Measurements from ENCODE around the gene SNRK. TPM values are rescaled to one million over a fixed set of nuclear protein-coding genes. Genes with fewer than 3 reads are reported as not detected.
A peak's percentile ranks its signal among the peaks of the same experiment; 100 is the strongest.

Gene SNRK
- total RNA-seq, 1 experiment from 2014 or later = 11.8 TPM

GRCh38 chr3:43338295-43338694 lies 52.0 kb downstream of the SNRK start:
- no peak overlapping the region for H3K4me3 Mint-ChIP-seq
- DNase-seq (ENCODE audit: low spot score) = no peak
- H3K4me1 Mint-ChIP-seq = peaks cover 13% of the 10 kb centered on the region
- no peaks in the 10 kb centered on the region; the same call in 1 of the 2 replicates for H3K27me3 Mint-ChIP-seq (ENCODE audit: low read depth)
- TF ChIP-seq, protein P1, sequence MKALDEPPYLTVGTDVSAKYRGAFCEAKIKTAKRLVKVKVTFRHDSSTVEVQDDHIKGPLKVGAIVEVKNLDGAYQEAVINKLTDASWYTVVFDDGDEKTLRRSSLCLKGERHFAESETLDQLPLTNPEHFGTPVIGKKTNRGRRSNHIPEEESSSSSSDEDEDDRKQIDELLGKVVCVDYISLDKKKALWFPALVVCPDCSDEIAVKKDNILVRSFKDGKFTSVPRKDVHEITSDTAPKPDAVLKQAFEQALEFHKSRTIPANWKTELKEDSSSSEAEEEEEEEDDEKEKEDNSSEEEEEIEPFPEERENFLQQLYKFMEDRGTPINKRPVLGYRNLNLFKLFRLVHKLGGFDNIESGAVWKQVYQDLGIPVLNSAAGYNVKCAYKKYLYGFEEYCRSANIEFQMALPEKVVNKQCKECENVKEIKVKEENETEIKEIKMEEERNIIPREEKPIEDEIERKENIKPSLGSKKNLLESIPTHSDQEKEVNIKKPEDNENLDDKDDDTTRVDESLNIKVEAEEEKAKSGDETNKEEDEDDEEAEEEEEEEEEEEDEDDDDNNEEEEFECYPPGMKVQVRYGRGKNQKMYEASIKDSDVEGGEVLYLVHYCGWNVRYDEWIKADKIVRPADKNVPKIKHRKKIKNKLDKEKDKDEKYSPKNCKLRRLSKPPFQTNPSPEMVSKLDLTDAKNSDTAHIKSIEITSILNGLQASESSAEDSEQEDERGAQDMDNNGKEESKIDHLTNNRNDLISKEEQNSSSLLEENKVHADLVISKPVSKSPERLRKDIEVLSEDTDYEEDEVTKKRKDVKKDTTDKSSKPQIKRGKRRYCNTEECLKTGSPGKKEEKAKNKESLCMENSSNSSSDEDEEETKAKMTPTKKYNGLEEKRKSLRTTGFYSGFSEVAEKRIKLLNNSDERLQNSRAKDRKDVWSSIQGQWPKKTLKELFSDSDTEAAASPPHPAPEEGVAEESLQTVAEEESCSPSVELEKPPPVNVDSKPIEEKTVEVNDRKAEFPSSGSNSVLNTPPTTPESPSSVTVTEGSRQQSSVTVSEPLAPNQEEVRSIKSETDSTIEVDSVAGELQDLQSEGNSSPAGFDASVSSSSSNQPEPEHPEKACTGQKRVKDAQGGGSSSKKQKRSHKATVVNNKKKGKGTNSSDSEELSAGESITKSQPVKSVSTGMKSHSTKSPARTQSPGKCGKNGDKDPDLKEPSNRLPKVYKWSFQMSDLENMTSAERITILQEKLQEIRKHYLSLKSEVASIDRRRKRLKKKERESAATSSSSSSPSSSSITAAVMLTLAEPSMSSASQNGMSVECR (CRISPR knock-in tag; IDR thresholded peaks at IDR 0.05; ENCODE audit: borderline replicate concordance) = no peak
- TF ChIP-seq NFE2L1 (CRISPR knock-in tag; IDR thresholded peaks at IDR 0.05) (no peak), OVOL2 (CRISPR knock-in tag; IDR thresholded peaks at IDR 0.05; ENCODE audit: borderline replicate concordance) (no peak), ZNF219 (CRISPR knock-in tag; IDR thresholded peaks at IDR 0.05; ENCODE audit: borderline replicate concordance) (no peak), ZNF317 (CRISPR knock-in tag; IDR thresholded peaks at IDR 0.05; ENCODE audit: borderline replicate concordance, low read depth) (peak; percentile 100)
- POLR2A ChIA-PET = no interaction called here
- peaks cover 65% of the 10 kb centered on the region for H3K36me3 Mint-ChIP-seq
- ATAC-seq = no peak
- CTCF ChIA-PET = interaction anchor here (0.7 kb wide), 1 partner anchor 196 kb away, joined by 3 read pairs; no protein-coding TSS in a partner anchor
- peaks cover 38% of the 10 kb centered on the region for H3K9me3 Mint-ChIP-seq
- H3K27ac Mint-ChIP-seq = no peak overlapping the region

DNA sequence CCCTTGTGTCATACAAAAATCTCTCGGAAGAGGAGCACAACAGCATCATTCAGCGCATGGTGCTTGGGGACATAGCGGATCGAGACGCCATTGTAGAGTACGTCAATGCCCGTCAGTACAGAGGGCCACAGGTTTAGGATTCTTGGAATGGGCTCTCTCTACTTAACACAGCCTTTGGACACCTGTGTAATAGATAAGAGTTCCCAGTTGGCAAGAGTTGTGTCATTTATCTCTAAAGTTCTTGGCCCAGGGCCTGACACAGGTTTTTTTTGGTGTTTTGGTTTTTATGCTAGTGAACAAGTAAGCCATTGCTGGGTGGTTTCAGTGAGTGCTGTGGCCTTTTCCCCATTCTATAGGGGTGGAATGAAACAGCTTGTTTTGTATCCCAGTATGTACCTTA lies 54.1 kb downstream of the SNRK start:
- H3K27ac Mint-ChIP-seq = no peak overlapping the region
- POLR2A ChIA-PET = no interaction called here
- DNase-seq (ENCODE audit: low spot score) (no peak), ATAC-seq (no peak)
- H3K27me3 Mint-ChIP-seq (ENCODE audit: low read depth) = no peaks in the 10 kb centered on the region; the same call in 1 of the 2 replicates
- no peak for TF ChIP-seq IRF2 (CRISPR knock-in tag; IDR thresholded peaks at IDR 0.05; ENCODE audit: borderline replicate concordance, low read depth)
- H3K9me3 Mint-ChIP-seq = peaks cover 32% of the 10 kb centered on the region
- peaks cover 28% of the 10 kb centered on the region for H3K4me1 Mint-ChIP-seq
- CTCF ChIA-PET = no interaction called here
- peaks cover 54% of the 10 kb centered on the region for H3K36me3 Mint-ChIP-seq
- no peak overlapping the region for H3K4me3 Mint-ChIP-seq

GRCh38 chr3:43341788-43342187 lies 55.4 kb downstream of the SNRK start:
- CTCF ChIA-PET = interaction anchor here (1.0 kb wide), 1 partner anchor 36 kb away, joined by 3 read pairs; no protein-coding TSS in a partner anchor
- Mint-ChIP-seq H3K36me3 (peaks cover 41% of the 10 kb centered on the region), H3K27me3 (ENCODE audit: low read depth) (no peaks in the 10 kb centered on the region; the same call in 1 of the 2 replicates)

GRCh38 chr3:43343185-43343584 lies 56.8 kb downstream of the SNRK start:
- ATAC-seq = no peak
- ChIA-PET POLR2A (no interaction called here), CTCF (no interaction called here)
- H3K9me3 Mint-ChIP-seq = peaks cover 10% of the 10 kb centered on the region
- no peaks in the 10 kb centered on the region; the same call in 1 of the 2 replicates for H3K27me3 Mint-ChIP-seq (ENCODE audit: low read depth)
- H3K36me3 Mint-ChIP-seq = peaks cover 43% of the 10 kb centered on the region
- peak overlapping the region; percentile 93 for H3K27ac Mint-ChIP-seq
- H3K4me1 Mint-ChIP-seq = peaks cover 39% of the 10 kb centered on the region
- H3K4me3 Mint-ChIP-seq = no peak overlapping the region
- DNase-seq (ENCODE audit: low spot score) = no peak
- no peak for TF ChIP-seq GRHL2 (CRISPR knock-in tag; IDR thresholded peaks at IDR 0.05; ENCODE audit: insufficient replicate concordance, severe bottlenecking)
- TF ChIP-seq, protein P2, sequence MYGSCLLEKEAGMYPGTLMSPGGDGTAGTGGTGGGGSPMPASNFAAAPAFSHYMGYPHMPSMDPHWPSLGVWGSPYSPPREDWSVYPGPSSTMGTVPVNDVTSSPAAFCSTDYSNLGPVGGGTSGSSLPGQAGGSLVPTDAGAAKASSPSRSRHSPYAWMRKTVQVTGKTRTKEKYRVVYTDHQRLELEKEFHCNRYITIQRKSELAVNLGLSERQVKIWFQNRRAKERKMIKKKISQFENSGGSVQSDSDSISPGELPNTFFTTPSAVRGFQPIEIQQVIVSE (CRISPR knock-in tag; IDR thresholded peaks at IDR 0.05; ENCODE audit: borderline replicate concordance) = no peak
- no peak for TF ChIP-seq PREB (CRISPR knock-in tag; IDR thresholded peaks at IDR 0.05; ENCODE audit: borderline replicate concordance)
- TF ChIP-seq ZNF671 (CRISPR knock-in tag; IDR thresholded peaks at IDR 0.05) = no peak
- no peak for TF ChIP-seq NFE2L1 (CRISPR knock-in tag; IDR thresholded peaks at IDR 0.05)
- TF ChIP-seq MXD4 (CRISPR knock-in tag; IDR thresholded peaks at IDR 0.05; ENCODE audit: borderline replicate concordance) = no peak

More at GRCh38 chr3:43341788-43342187, 55.4 kb downstream of the SNRK start:
- Mint-ChIP-seq H3K9me3 (peaks cover 19% of the 10 kb centered on the region), H3K4me1 (peaks cover 39% of the 10 kb centered on the region), H3K4me3 (no peak overlapping the region), H3K27ac (no peak overlapping the region)
- TF ChIP-seq, protein P3, sequence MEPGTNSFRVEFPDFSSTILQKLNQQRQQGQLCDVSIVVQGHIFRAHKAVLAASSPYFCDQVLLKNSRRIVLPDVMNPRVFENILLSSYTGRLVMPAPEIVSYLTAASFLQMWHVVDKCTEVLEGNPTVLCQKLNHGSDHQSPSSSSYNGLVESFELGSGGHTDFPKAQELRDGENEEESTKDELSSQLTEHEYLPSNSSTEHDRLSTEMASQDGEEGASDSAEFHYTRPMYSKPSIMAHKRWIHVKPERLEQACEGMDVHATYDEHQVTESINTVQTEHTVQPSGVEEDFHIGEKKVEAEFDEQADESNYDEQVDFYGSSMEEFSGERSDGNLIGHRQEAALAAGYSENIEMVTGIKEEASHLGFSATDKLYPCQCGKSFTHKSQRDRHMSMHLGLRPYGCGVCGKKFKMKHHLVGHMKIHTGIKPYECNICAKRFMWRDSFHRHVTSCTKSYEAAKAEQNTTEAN (CRISPR knock-in tag; IDR thresholded peaks at IDR 0.05) = no peak
- TF ChIP-seq JAZF1 (CRISPR knock-in tag; IDR thresholded peaks at IDR 0.05) = no peak
- no peak for TF ChIP-seq ZNF121 (CRISPR knock-in tag; IDR thresholded peaks at IDR 0.05)
- TF ChIP-seq, protein P4, sequence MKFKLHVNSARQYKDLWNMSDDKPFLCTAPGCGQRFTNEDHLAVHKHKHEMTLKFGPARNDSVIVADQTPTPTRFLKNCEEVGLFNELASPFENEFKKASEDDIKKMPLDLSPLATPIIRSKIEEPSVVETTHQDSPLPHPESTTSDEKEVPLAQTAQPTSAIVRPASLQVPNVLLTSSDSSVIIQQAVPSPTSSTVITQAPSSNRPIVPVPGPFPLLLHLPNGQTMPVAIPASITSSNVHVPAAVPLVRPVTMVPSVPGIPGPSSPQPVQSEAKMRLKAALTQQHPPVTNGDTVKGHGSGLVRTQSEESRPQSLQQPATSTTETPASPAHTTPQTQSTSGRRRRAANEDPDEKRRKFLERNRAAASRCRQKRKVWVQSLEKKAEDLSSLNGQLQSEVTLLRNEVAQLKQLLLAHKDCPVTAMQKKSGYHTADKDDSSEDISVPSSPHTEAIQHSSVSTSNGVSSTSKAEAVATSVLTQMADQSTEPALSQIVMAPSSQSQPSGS (CRISPR knock-in tag; IDR thresholded peaks at IDR 0.05; ENCODE audit: borderline replicate concordance, low read depth) = no peak
- no peak for ATAC-seq
- POLR2A ChIA-PET = no interaction called here
- DNase-seq (ENCODE audit: low spot score) = no peak

Measured in WTC11 (cell line).